Ascending aorta (tissue), 2 donors: ENCODE results near the gene LIMS2. TPM values are rescaled to one million over a fixed set of nuclear protein-coding genes. Genes with fewer than 3 reads are reported as not detected.

Experiments used
- DNase-seq, 2 donors: peaks; one replicate each; pipeline ENCODE4 v3.0.0-alpha.2; 2019; ENCODE audit warnings: low spot score in 2 of 2
- H3K27ac ChIP-seq, 2 donors: fragments of 200-600 bp; sonication (generic); one replicate each; pipeline ENCODE4 v1.5.1; 2016 to 2017; ENCODE audit warnings: mild to moderate bottlenecking in 1 of 2
- H3K27me3 ChIP-seq: fragments of 200-600 bp; sonication (generic); one replicate; pipeline ENCODE4 v1.5.1; 2017
- H3K36me3 ChIP-seq, 2 donors: fragments of 200-600 bp; sonication (generic); one replicate each; pipeline ENCODE4 v1.5.1; 2016
- H3K4me1 ChIP-seq, 2 donors: fragments of 200-600 bp; sonication (generic); one replicate each; pipeline ENCODE4 v1.5.1; 2016 to 2017; ENCODE audit warnings: mild to moderate bottlenecking in 1 of 2
- H3K4me3 ChIP-seq, 2 donors: fragments of 200-600 bp; sonication (generic); one replicate each; pipeline ENCODE4 v1.5.1; 2016 to 2017; ENCODE audit warnings: mild to moderate bottlenecking in 1 of 2
- H3K9me3 ChIP-seq, 2 donors: fragments of 200-600 bp; sonication (generic); one replicate each; pipeline ENCODE4 v1.5.1; 2016
- CTCF ChIP-seq, 3 experiments: fragments of 200-600 bp in 2 of 3; fragments of 450-650 bp in 1 of 3; sonication (generic) in 2 of 3; IDR thresholded peaks; one replicate each; pipeline ENCODE4 v1.5.1; 2016 to 2019; ENCODE audit warnings: antibody characterized with exemption in 3 of 3, mild to moderate bottlenecking in 1 of 3, moderate library complexity in 1 of 3
- intact Hi-C: fragments of 100-400 bp; cut with DNase I; formaldehyde crosslinking; loops from one replicate; pipeline ENCODE4 v1.15.1; 2023
- total RNA-seq: library from RNA; depleted of rRNA; stranded (reverse); fragments of >200 nt; gene quantifications from one replicate; pipeline ENCODE4 v1.1.0, GENCODE V29; 2016

LIMS2 gene
- total RNA-seq, 1 donor from 2014 or later: 169 TPM

- no peak overlapping the region for H3K27ac ChIP-seq
- TF ChIP-seq CTCF (IDR thresholded peaks at IDR 0.05): no peak
- H3K4me1 ChIP-seq: no peaks in the 10 kb centered on the region
- no peak overlapping the region for H3K4me3 ChIP-seq
- no peaks in the 10 kb centered on the region for H3K27me3 ChIP-seq
- intact Hi-C loops: no loop called here
- no peaks in the 10 kb centered on the region for H3K36me3 ChIP-seq
- H3K9me3 ChIP-seq: no peaks in the 10 kb centered on the region
- no peak for DNase-seq
These were observed 53.3 kb downstream of the LIMS2 start for GRCh38 chr2:127621981-127622431.

- H3K27me3 ChIP-seq: no peaks in the 10 kb centered on the region
- DNase-seq: peak in 1 of 2 donors; percentile 16
- H3K4me1 ChIP-seq: no peaks in the 10 kb centered on the region
- H3K9me3 ChIP-seq: no peaks in the 10 kb centered on the region
- no peak for TF ChIP-seq CTCF (IDR thresholded peaks at IDR 0.05)
- no peaks in the 10 kb centered on the region for H3K36me3 ChIP-seq
- no peak overlapping the region for H3K4me3 ChIP-seq
- intact Hi-C loops: no loop called here
- no peak overlapping the region for H3K27ac ChIP-seq
These were observed 54.5 kb downstream of the LIMS2 start for GRCh38 chr2:127620866-127621265.

GRCh38 chr2:127619877-127620705 is 55.2 kb downstream of the LIMS2 start:
- intact Hi-C loops: no loop called here
- no peaks in the 10 kb centered on the region for H3K9me3 ChIP-seq
- H3K4me3 ChIP-seq: no peak overlapping the region
- H3K27me3 ChIP-seq: no peaks in the 10 kb centered on the region
- DNase-seq: peak in 1 of 2 donors; percentile 55
- no peak for TF ChIP-seq CTCF (IDR thresholded peaks at IDR 0.05)
- no peak overlapping the region for H3K27ac ChIP-seq
- H3K4me1 ChIP-seq: no peaks in the 10 kb centered on the region
- no peaks in the 10 kb centered on the region for H3K36me3 ChIP-seq

GRCh38 chr2:127619203-127619590 is 56.1 kb downstream of the LIMS2 start:
- Histone ChIP-seq H3K27ac (no peak overlapping the region), H3K36me3 (no peaks in the 10 kb centered on the region), H3K4me1 (no peaks in the 10 kb centered on the region), H3K9me3 (no peaks in the 10 kb centered on the region), H3K27me3 (no peaks in the 10 kb centered on the region), H3K4me3 (no peak overlapping the region)
- intact Hi-C loops: no loop called here
- no peak for TF ChIP-seq CTCF (IDR thresholded peaks at IDR 0.05)
- DNase-seq: no peak

- Histone ChIP-seq H3K4me1 (no peaks in the 10 kb centered on the region), H3K27me3 (no peaks in the 10 kb centered on the region), H3K4me3 (no peak overlapping the region), H3K27ac (no peak overlapping the region), H3K9me3 (peaks cover 0 to under 1% of the 10 kb centered on the region in 2 donors), H3K36me3 (no peaks in the 10 kb centered on the region)
- intact Hi-C loops: no loop called here
- peak in 1 of 2 donors; percentile 48 for DNase-seq
- no peak for TF ChIP-seq CTCF (IDR thresholded peaks at IDR 0.05)
These were observed 56.7 kb downstream of the LIMS2 start for GRCh38 chr2:127618551-127619202.
